Measurements from ENCODE around the gene ACTR8. TPM values are rescaled to one million over a fixed set of nuclear protein-coding genes. Genes with fewer than 3 reads are reported as not detected.

Gene ACTR8
- total and polyA plus RNA-seq, 5 donors from 2014 or later: 18.5 to 35.8 (median 20.0) TPM

- Histone ChIP-seq H3K9me3 (ENCODE audit: control insufficient read depth in 2 of 2, low read length in 2 of 2) (no peaks in the 10 kb centered on the region), H3K27me3 (ENCODE audit: control insufficient read depth, insufficient read depth, low read length) (no peaks in the 10 kb centered on the region), H3K27ac (ENCODE audit: insufficient read depth, low read length, poor library complexity, severe bottlenecking) (no peak overlapping the region), H3K4me1 (ENCODE audit: control insufficient read depth, insufficient read depth, low read length, poor library complexity, severe bottlenecking) (no peaks in the 10 kb centered on the region), H3K4me3 (ENCODE audit: low read depth, low read length) (no peak overlapping the region), H3K36me3 (ENCODE audit: control insufficient read depth, insufficient read depth, low read length) (no peaks in the 10 kb centered on the region)
- ATAC-seq (ENCODE audit: low read depth in 2 of 2): no peak
- peaks cover 0 to 3% (median 0%) of the 10 kb centered on the region in 4 donors for H3K4me1 Mint-ChIP-seq
- no peak for DNase-seq
- H3K27ac Mint-ChIP-seq: no peak overlapping the region
- no peaks in the 10 kb centered on the region for H3K36me3 Mint-ChIP-seq
- H3K9me3 Mint-ChIP-seq: peaks cover 0 to 2% (median 0%) of the 10 kb centered on the region in 7 donors
- no peak overlapping the region for H3K4me3 Mint-ChIP-seq
- peaks cover 3% of the 10 kb centered on the region for H3K27me3 Mint-ChIP-seq
These were observed 51.0 kb downstream of the ACTR8 start for GRCh38 chr3:53830944-53831343.

- Mint-ChIP-seq H3K36me3 (no peaks in the 10 kb centered on the region), H3K4me1 (peaks cover 0 to 7% (median 0%) of the 10 kb centered on the region in 4 donors), H3K27me3 (peaks cover 7% of the 10 kb centered on the region), H3K27ac (no peak overlapping the region), H3K9me3 (no peaks in the 10 kb centered on the region), H3K4me3 (no peak overlapping the region)
- Histone ChIP-seq H3K9me3 (ENCODE audit: control insufficient read depth in 2 of 2, low read length in 2 of 2) (no peaks in the 10 kb centered on the region), H3K27ac (ENCODE audit: insufficient read depth, low read length, poor library complexity, severe bottlenecking) (no peak overlapping the region), H3K27me3 (ENCODE audit: control insufficient read depth, insufficient read depth, low read length) (no peaks in the 10 kb centered on the region), H3K36me3 (ENCODE audit: control insufficient read depth, insufficient read depth, low read length) (no peaks in the 10 kb centered on the region), H3K4me1 (ENCODE audit: control insufficient read depth, insufficient read depth, low read length, poor library complexity, severe bottlenecking) (no peaks in the 10 kb centered on the region), H3K4me3 (ENCODE audit: low read depth, low read length) (no peak overlapping the region)
- no peak for DNase-seq
- no peak for ATAC-seq (ENCODE audit: low read depth in 2 of 2)
These were observed 52.3 kb downstream of the ACTR8 start for GRCh38 chr3:53829605-53830004.

- H3K27me3 Mint-ChIP-seq: peaks cover 7% of the 10 kb centered on the region
- Histone ChIP-seq H3K27me3 (ENCODE audit: control insufficient read depth, insufficient read depth, low read length) (no peaks in the 10 kb centered on the region), H3K36me3 (ENCODE audit: control insufficient read depth, insufficient read depth, low read length) (no peaks in the 10 kb centered on the region), H3K9me3 (ENCODE audit: control insufficient read depth in 2 of 2, low read length in 2 of 2) (no peaks in the 10 kb centered on the region), H3K4me1 (ENCODE audit: control insufficient read depth, insufficient read depth, low read length, poor library complexity, severe bottlenecking) (no peaks in the 10 kb centered on the region), H3K4me3 (ENCODE audit: low read depth, low read length) (no peak overlapping the region), H3K27ac (ENCODE audit: insufficient read depth, low read length, poor library complexity, severe bottlenecking) (no peak overlapping the region)
- H3K36me3 Mint-ChIP-seq: no peaks in the 10 kb centered on the region
- no peaks in the 10 kb centered on the region for H3K9me3 Mint-ChIP-seq
- DNase-seq (no peak), ATAC-seq (ENCODE audit: low read depth in 2 of 2) (no peak)
- H3K27ac Mint-ChIP-seq: no peak overlapping the region
- H3K4me3 Mint-ChIP-seq: no peak overlapping the region
- H3K4me1 Mint-ChIP-seq: peaks cover 0 to 7% (median 0%) of the 10 kb centered on the region in 4 donors
These were observed 53.4 kb downstream of the ACTR8 start for GRCh38 chr3:53828581-53828980.

- no peaks in the 10 kb centered on the region for H3K4me1 ChIP-seq (ENCODE audit: control insufficient read depth, insufficient read depth, low read length, poor library complexity, severe bottlenecking)
- H3K4me3 ChIP-seq (ENCODE audit: low read depth, low read length): no peak overlapping the region
- ATAC-seq (ENCODE audit: low read depth in 2 of 2): no peak
- Mint-ChIP-seq H3K4me1 (peaks cover 0 to 7% (median 0%) of the 10 kb centered on the region in 4 donors), H3K4me3 (no peak overlapping the region), H3K9me3 (no peaks in the 10 kb centered on the region), H3K36me3 (no peaks in the 10 kb centered on the region), H3K27me3 (peaks cover 7% of the 10 kb centered on the region), H3K27ac (peak overlapping the region in 2 of 3 donors; percentile 11 to 13)
- no peaks in the 10 kb centered on the region for H3K9me3 ChIP-seq (ENCODE audit: control insufficient read depth in 2 of 2, low read length in 2 of 2)
- DNase-seq: no peak
- H3K36me3 ChIP-seq (ENCODE audit: control insufficient read depth, insufficient read depth, low read length): no peaks in the 10 kb centered on the region
- H3K27ac ChIP-seq (ENCODE audit: insufficient read depth, low read length, poor library complexity, severe bottlenecking): no peak overlapping the region
- H3K27me3 ChIP-seq (ENCODE audit: control insufficient read depth, insufficient read depth, low read length): no peaks in the 10 kb centered on the region
These were observed 55.9 kb downstream of the ACTR8 start for GRCh38 chr3:53826048-53826447.

GRCh38 chr3:53824795-53825194 lies 57.2 kb downstream of the ACTR8 start:
- Mint-ChIP-seq H3K36me3 (no peaks in the 10 kb centered on the region), H3K9me3 (peaks cover 0 to 2% (median 0%) of the 10 kb centered on the region in 7 donors), H3K27me3 (peaks cover 7% of the 10 kb centered on the region), H3K4me3 (no peak overlapping the region), H3K27ac (no peak overlapping the region), H3K4me1 (peaks cover 0 to 7% (median 0%) of the 10 kb centered on the region in 4 donors)
- H3K9me3 ChIP-seq (ENCODE audit: control insufficient read depth in 2 of 2, low read length in 2 of 2): no peaks in the 10 kb centered on the region
- DNase-seq (no peak), ATAC-seq (ENCODE audit: low read depth in 2 of 2) (peak in 1 of 2 donors; percentile 10)
- no peaks in the 10 kb centered on the region for H3K36me3 ChIP-seq (ENCODE audit: control insufficient read depth, insufficient read depth, low read length)
- no peak overlapping the region for H3K4me3 ChIP-seq (ENCODE audit: low read depth, low read length)
- no peaks in the 10 kb centered on the region for H3K4me1 ChIP-seq (ENCODE audit: control insufficient read depth, insufficient read depth, low read length, poor library complexity, severe bottlenecking)
- H3K27ac ChIP-seq (ENCODE audit: insufficient read depth, low read length, poor library complexity, severe bottlenecking): no peak overlapping the region
- no peaks in the 10 kb centered on the region for H3K27me3 ChIP-seq (ENCODE audit: control insufficient read depth, insufficient read depth, low read length)

GRCh38 chr3:53823956-53824657 lies 57.8 kb downstream of the ACTR8 start:
- Histone ChIP-seq H3K4me3 (ENCODE audit: low read depth, low read length) (no peak overlapping the region), H3K4me1 (ENCODE audit: control insufficient read depth, insufficient read depth, low read length, poor library complexity, severe bottlenecking) (no peaks in the 10 kb centered on the region), H3K9me3 (ENCODE audit: control insufficient read depth in 2 of 2, low read length in 2 of 2) (no peaks in the 10 kb centered on the region), H3K27ac (ENCODE audit: insufficient read depth, low read length, poor library complexity, severe bottlenecking) (no peak overlapping the region), H3K36me3 (ENCODE audit: control insufficient read depth, insufficient read depth, low read length) (no peaks in the 10 kb centered on the region), H3K27me3 (ENCODE audit: control insufficient read depth, insufficient read depth, low read length) (no peaks in the 10 kb centered on the region)
- H3K27me3 Mint-ChIP-seq: peaks cover 7% of the 10 kb centered on the region
- ATAC-seq (ENCODE audit: low read depth in 2 of 2) (no peak), DNase-seq (no peak)
- H3K4me1 Mint-ChIP-seq: peaks cover 0 to 7% (median 0%) of the 10 kb centered on the region in 4 donors
- H3K36me3 Mint-ChIP-seq: no peaks in the 10 kb centered on the region
- no peak overlapping the region for H3K27ac Mint-ChIP-seq
- H3K4me3 Mint-ChIP-seq: no peak overlapping the region
- peaks cover 0 to 2% (median 0%) of the 10 kb centered on the region in 7 donors for H3K9me3 Mint-ChIP-seq

- Mint-ChIP-seq H3K27me3 (peaks cover 12% of the 10 kb centered on the region), H3K4me1 (peaks cover 0 to 7% (median 0%) of the 10 kb centered on the region in 4 donors), H3K9me3 (peaks cover 0 to 2% (median 0%) of the 10 kb centered on the region in 7 donors), H3K4me3 (no peak overlapping the region), H3K27ac (no peak overlapping the region), H3K36me3 (no peaks in the 10 kb centered on the region)
- no peaks in the 10 kb centered on the region for H3K9me3 ChIP-seq (ENCODE audit: control insufficient read depth in 2 of 2, low read length in 2 of 2)
- H3K4me1 ChIP-seq (ENCODE audit: control insufficient read depth, insufficient read depth, low read length, poor library complexity, severe bottlenecking): no peaks in the 10 kb centered on the region
- H3K27me3 ChIP-seq (ENCODE audit: control insufficient read depth, insufficient read depth, low read length): no peaks in the 10 kb centered on the region
- no peak overlapping the region for H3K27ac ChIP-seq (ENCODE audit: insufficient read depth, low read length, poor library complexity, severe bottlenecking)
- no peak overlapping the region for H3K4me3 ChIP-seq (ENCODE audit: low read depth, low read length)
- ATAC-seq (ENCODE audit: low read depth in 2 of 2): no peak
- H3K36me3 ChIP-seq (ENCODE audit: control insufficient read depth, insufficient read depth, low read length): no peaks in the 10 kb centered on the region
- DNase-seq: no peak
These were observed 58.7 kb downstream of the ACTR8 start for GRCh38 chr3:53823026-53823955.

All from CD4-positive, CD25-positive, alpha-beta regulatory T cell (primary cell).